ENCODE data around the gene ANTXRL.
"Not testable (repeated sequence)": the region's sequence is repeated elsewhere in the genome, so short reads cannot be mapped to it uniquely, and the experiment has no call there.

GRCh38 chr10:46262906-46263560 lies 23.8 kb upstream of the ANTXRL start:
- not testable (repeated sequence) for TF ChIP-seq EZH2 (IDR thresholded peaks at IDR 0.05; ENCODE audit: borderline replicate concordance, low read depth, low read length, severe bottlenecking); CTCF (IDR thresholded peaks at IDR 0.05; ENCODE audit: borderline replicate concordance, extremely low read depth, low read length, poor library complexity, severe bottlenecking)
